AG10803 (cell line): ENCODE measurements around the gene PCDH18.
"Not testable (repeated sequence)": the region's sequence is repeated elsewhere in the genome, so short reads cannot be mapped to it uniquely, and the experiment has no call there.

Experiments
- DNase-seq: peaks from one replicate; pipeline ENCODE4 v3.0.0; 2010; ENCODE audit warnings: low read depth
- H3K4me3 ChIP-seq: 2 replicates; pipeline ENCODE4 v1.5.1; 2011; ENCODE audit warnings: mild to moderate bottlenecking, low read length, control low read depth
- TF ChIP-seq, protein P1 (sequence below): conservative IDR thresholded peaks from 2 replicates; pipeline ENCODE4 v1.5.1; 2011; ENCODE audit warnings: mild to moderate bottlenecking, low read length, control low read depth, inconsistent platforms

PCDH18 gene

DNA sequence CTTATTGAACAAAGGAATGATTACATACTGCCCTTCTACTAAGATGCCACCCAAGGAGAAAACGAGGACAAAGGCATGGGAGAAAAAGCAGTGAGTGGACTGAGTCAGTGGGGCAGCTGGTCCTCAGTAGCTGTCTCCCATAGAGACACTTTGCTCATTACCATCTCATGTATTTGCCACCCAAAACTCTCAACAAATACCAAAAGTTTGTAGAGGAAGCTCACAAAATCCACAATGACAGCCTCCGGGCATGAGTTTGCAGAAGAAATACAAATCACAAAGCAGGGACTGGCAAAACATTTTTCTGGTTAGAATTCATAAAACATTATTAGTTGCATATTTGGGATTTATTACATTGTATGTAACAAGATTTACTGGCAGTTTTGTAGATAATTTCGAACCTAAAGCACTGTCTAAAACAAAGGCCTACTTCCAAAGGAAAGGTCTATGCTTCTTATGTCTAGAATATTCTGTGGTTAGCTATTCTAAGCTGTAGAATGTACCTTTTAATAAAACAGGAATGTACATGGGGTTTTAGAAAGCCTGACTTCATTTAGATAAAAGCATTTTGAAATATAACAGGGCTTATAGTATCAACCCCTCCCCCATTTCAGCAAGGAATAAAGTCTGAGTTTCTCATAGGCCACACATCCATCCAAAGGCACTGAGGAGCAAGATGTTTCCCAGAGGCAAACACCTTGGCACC, 17.7 kb downstream of the PCDH18 start:
- DNase-seq: peak; percentile 69
- H3K4me3 ChIP-seq: no peak overlapping the region
- TF ChIP-seq, protein P1, sequence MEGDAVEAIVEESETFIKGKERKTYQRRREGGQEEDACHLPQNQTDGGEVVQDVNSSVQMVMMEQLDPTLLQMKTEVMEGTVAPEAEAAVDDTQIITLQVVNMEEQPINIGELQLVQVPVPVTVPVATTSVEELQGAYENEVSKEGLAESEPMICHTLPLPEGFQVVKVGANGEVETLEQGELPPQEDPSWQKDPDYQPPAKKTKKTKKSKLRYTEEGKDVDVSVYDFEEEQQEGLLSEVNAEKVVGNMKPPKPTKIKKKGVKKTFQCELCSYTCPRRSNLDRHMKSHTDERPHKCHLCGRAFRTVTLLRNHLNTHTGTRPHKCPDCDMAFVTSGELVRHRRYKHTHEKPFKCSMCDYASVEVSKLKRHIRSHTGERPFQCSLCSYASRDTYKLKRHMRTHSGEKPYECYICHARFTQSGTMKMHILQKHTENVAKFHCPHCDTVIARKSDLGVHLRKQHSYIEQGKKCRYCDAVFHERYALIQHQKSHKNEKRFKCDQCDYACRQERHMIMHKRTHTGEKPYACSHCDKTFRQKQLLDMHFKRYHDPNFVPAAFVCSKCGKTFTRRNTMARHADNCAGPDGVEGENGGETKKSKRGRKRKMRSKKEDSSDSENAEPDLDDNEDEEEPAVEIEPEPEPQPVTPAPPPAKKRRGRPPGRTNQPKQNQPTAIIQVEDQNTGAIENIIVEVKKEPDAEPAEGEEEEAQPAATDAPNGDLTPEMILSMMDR: no peak

- DNase-seq: peak; percentile 96
- TF ChIP-seq, protein P1: no peak
- H3K4me3 ChIP-seq: peak overlapping the region; percentile 26
These were observed 21.6 kb downstream of the PCDH18 start for GRCh38 chr4:137510557-137511265.

DNA sequence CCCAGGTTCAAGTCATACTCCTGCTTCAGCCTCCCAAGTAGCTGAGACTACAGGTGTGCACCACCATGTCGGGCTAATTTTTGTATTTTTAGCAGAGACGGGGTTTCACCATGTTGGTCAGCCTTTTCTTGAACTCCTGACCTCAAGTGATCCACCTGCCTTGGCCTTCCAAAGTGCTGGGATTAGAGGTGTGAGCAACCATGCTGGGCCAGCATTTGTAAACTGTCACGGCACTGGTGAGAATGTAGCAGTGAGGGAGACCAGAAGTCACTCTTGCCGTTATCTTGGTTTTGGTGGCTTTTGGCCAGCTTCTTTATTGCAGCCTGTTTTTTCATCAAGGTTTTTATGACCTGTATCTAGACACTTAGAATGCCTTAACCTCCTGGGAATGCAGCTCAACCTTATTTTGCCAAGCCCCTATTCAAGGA, 22.4 kb downstream of the PCDH18 start:
- H3K4me3 ChIP-seq: no peak overlapping the region
- TF ChIP-seq, protein P1: no peak
- no peak for DNase-seq

DNA sequence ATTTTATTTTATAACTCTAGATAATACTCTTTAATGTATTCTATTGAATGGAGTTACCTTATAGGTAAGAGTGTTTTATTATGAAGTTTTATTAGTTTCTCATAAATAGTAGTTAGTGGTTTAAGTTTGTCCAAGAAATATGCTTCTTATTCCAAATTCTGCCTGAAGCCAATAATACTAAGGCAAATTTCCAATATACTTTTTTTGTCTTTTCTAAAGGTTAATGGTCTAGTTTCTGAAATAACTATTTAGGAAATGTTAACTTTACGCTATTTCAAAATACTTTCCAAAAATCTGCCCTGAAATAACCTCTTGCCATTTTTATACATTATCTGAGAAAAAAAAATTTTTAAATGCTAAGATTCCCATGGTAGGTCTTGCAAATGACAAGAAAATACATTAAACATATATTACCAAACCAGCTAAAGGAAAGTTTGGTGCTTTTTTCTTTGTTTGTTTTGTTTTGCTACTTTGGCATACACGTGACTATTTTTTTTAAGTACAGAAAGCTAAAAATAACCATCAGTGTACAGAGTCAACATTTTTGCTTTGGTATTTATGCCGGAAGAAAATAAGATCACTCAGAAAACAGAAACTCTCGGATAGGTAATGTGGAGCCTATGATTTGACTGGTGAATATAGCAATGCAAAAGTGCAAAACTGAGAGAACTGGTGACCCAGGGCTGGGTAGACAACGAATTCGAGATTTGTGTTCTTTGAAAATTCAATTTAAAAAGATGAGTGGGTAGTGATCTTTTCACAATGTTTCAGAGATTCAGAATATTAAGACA, 29.8 kb downstream of the PCDH18 start:
- DNase-seq: no peak
- H3K4me3 ChIP-seq: no peak overlapping the region
- TF ChIP-seq, protein P1: no peak

GRCh38 chr4:137496267-137496666, 36.0 kb downstream of the PCDH18 start:
- H3K4me3 ChIP-seq, DNase-seq: not testable (repeated sequence)

GRCh38 chr4:137495578-137495977, 36.7 kb downstream of the PCDH18 start:
- TF ChIP-seq, protein P1: no peak
- DNase-seq: no peak
- no peak overlapping the region for H3K4me3 ChIP-seq

GRCh38 chr4:137483313-137483959, 48.9 kb downstream of the PCDH18 start:
- H3K4me3 ChIP-seq, DNase-seq: not testable (repeated sequence)

DNA sequence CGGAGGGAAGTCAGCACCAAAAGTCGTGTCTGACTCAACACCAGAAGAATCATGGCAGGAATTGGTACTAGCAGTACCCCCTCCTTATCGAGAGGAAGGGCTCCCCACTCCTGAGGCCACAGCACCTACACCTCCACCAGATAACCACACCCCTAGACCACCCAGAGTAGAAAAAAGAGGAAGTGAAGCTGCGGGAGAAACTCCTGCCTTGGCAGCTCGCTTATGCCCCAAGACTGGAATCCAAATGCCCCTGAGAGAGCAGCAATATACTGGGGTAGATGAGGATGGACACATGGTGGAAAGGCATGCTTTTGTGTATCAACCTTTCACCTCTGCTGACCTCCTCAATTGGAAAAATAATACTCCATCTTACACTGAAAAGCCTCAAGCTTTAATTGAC, 52.6 kb downstream of the PCDH18 start:
- not testable (repeated sequence) for DNase-seq

More for the DNA sequence above, 52.6 kb downstream of the PCDH18 start:
- not testable (repeated sequence) for H3K4me3 ChIP-seq
